Omental fat pad (tissue), 4 donors: ENCODE data around the gene SYNM. TPM values are rescaled to one million over a fixed set of nuclear protein-coding genes. Genes with fewer than 3 reads are reported as not detected.

ENCODE experiments used
- ATAC-seq: fragments of 150-250 bp; one replicate; pipeline ENCODE4 v1.9.1; 2016; ENCODE audit warnings: mild to moderate bottlenecking, moderate library complexity; ENCODE audit not compliant: low FRiP score
- DNase-seq: peaks from one replicate; pipeline ENCODE4 v3.0.0-alpha.2; 2019; ENCODE audit warnings: low spot score
- total RNA-seq, 4 donors: library from RNA; depleted of rRNA; stranded (reverse); fragments of >200 nt; gene quantifications; one replicate each; pipeline ENCODE4 v1.1.0, GENCODE V29; 2016
- TF ChIP-seq, protein P1 (sequence below), 3 donors: fragments of 450-650 bp; IDR thresholded peaks; one replicate each; pipeline ENCODE4 v1.5.1; 2016 to 2017; ENCODE audit warnings: antibody characterized with exemption in 3 of 3, mild to moderate bottlenecking in 3 of 3, moderate library complexity in 2 of 3

SYNM gene
- total RNA-seq, 4 donors from 2014 or later, result 13.6 to 49.7 (median 37.5) TPM

DNA sequence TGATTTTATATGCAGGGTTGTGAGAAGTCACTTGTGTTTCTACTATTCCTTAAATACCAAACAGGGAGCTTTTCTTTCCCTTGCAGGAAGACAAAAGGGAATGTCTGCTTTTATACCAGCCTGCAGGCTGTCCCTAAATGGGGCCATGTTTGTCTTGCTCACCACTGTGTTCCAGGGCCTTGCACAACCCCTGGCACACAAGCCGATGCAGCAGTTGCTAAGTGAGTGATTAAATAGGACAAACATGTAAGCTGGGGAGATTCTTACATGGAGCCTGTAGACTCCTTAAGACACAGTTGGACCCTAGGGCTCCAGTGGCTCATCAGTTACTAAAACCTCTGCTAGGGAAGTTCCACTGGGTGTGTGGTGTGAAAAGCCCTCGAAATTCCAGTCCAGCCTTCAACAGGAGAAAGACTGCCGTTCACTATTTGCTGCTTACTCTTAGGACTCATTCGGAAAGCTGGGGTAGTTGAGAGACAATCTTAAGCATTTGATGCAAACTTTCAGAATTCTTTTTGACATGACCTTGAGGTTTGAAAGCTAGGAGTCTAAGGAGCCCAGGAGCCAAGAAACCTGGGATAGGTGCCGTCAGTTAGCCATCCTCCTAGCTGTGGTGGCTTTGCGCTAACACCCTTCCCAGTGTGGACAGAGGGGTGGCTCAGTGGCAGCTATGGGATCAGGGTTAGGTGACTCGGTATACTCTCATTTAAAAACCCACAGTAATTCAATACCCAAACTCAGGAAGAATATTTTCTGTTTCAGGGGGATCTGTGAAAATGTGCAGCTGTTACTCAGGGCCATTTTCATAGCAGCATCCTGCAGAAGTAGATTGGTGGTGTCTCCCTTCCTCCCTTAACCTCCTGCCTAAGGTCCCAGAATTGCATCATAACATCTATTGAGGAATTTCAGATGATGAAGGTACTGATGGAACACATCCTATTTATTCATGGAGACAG, 39.1 kb downstream of the SYNM start:
- TF ChIP-seq, protein P1, sequence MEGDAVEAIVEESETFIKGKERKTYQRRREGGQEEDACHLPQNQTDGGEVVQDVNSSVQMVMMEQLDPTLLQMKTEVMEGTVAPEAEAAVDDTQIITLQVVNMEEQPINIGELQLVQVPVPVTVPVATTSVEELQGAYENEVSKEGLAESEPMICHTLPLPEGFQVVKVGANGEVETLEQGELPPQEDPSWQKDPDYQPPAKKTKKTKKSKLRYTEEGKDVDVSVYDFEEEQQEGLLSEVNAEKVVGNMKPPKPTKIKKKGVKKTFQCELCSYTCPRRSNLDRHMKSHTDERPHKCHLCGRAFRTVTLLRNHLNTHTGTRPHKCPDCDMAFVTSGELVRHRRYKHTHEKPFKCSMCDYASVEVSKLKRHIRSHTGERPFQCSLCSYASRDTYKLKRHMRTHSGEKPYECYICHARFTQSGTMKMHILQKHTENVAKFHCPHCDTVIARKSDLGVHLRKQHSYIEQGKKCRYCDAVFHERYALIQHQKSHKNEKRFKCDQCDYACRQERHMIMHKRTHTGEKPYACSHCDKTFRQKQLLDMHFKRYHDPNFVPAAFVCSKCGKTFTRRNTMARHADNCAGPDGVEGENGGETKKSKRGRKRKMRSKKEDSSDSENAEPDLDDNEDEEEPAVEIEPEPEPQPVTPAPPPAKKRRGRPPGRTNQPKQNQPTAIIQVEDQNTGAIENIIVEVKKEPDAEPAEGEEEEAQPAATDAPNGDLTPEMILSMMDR (IDR thresholded peaks at IDR 0.05), result no peak
- ATAC-seq (peak; percentile 33), DNase-seq (no peak)

DNA sequence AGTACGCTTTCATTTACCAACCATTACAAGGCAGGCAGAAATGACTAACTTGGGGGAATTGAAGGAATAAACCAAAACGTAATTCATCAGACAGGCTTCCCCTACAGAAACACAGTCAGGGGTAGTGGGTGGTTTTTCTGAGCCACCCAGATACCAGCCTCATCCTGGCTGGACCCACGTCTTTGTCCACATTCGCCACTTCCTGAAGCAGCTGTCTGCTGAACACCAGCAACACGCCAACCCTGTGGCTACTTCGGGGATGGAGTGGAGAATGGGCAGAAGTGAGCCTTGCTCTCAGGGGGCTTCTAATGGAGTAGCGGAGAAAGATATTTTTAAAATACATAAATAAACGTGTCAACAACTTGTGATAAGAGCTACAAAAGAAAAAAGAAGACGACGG, 40.1 kb downstream of the SYNM start:
- ATAC-seq (no peak), DNase-seq (no peak)
- TF ChIP-seq, protein P1 (IDR thresholded peaks at IDR 0.05), result no peak

DNA sequence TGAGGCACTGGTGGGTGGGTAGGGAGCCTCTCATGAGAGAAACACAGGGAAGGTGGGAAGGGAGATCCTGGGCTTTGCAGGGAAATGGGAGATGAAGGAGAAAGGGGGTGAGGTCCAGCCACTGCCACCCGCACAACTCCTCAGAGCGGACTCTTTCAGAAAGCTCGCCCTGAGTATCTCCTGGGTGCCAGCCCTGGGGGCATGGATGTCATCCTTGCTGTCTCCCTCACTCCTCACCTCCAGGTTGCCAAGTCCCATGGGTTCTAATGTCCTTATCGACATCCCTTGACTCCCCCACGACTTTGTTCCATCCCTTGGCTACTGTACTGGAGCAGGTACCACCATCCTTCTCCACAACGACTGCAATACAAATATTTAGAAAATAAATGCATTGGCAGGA, 40.9 kb downstream of the SYNM start:
- TF ChIP-seq, protein P1 (IDR thresholded peaks at IDR 0.05), result no peak
- ATAC-seq (no peak), DNase-seq (no peak)

DNA sequence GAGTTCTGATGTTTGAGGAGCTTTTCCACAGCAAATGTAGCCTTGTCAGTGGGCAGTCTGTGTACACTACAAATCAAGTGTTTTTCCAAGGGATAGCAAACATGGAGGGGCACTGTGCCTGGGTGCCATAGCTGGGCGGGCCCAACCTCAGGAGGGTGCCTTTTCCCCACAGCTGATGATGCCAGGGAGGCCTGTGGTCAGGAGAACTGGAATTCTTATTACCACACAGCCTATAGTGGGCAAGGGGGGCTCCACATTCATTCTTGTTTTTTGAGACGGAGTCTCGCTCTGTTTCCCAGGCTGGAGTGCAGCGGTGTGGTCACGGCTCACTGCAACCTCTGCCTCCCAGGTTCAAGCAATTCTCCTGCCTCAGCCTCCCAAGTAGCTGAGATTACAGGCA, 41.8 kb downstream of the SYNM start:
- DNase-seq, result no peak
- ATAC-seq, result no peak

DNA sequence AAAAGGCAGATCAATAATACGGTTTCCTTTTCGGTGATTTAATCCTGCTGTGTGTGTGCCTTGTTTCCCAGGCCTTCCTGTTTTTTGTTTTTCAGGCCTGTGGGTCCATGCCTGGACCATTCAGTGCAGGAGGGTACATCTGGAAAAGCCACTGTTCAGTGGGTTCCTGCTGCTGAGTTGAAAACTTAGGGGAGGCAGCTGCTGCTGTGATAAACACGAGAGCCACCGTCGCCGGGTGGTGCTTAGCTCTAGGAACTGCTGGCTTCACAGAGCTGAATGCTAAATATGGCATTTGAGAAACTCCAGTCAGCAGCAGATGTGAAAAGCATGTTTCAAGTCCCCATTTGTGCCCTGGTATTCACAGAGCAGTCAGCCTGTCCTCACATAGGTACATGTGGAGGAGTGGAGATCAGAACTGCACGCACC, 44.0 kb downstream of the SYNM start:
- TF ChIP-seq, protein P1 (IDR thresholded peaks at IDR 0.05), result no peak
- no peak for DNase-seq
- ATAC-seq, result no peak

More for the DNA sequence above, 41.8 kb downstream of the SYNM start:
- TF ChIP-seq, protein P1 (IDR thresholded peaks at IDR 0.05), result no peak

DNA sequence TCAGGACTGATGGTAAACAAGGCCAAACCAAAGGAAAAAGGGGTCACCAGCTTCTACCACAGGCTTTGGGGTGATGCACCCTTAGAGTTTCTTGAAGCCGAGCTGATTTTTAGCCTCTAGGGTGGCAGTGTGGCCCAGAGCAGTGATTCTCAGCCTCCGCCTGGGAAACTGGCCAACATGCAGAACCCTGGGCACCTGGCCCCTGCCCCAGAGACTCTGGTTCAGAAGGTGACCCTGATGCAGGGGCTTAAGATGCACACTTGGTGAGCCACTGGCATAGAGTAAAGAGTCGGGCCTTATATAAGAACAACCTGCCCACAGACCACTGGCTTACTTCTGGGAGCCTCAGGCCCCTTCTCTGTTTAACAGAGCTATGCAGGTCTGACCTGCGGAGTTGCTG, 44.5 kb downstream of the SYNM start:
- DNase-seq (no peak), ATAC-seq (no peak)
- TF ChIP-seq, protein P1 (IDR thresholded peaks at IDR 0.05), result no peak

DNA sequence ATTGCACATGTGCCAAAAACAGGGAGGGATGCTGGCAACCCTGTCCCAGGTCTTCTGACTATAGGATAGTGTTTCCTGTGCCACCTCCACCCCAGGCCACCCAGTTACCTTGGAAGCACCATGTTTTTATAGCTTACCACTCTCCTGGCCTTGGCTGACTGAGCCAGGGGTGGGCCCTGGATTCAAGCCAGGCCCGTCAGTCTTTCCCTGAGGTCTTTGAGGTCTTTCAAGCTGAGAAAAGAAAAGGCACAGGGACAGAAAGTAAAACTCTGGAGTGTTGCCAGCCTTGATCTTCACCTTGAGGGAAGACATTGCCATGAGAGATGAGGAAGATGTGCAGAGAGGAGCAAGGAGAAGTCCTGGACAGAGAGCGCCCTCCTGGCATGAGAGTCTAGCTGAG, 46.3 kb downstream of the SYNM start:
- TF ChIP-seq, protein P1 (IDR thresholded peaks at IDR 0.05), result no peak
- ATAC-seq (no peak), DNase-seq (no peak)
